HK-2 (cell line): ENCODE data around the gene ARID5B.

Experiments
- DNase-seq: peaks from one replicate; pipeline ENCODE4 v3.0.0-alpha.2; 2018; ENCODE audit not compliant: unreplicated experiment

ARID5B gene

GRCh38 chr10:61987951-61988379, 86.5 kb downstream of the ARID5B start:
- no peak for DNase-seq

- no peak for DNase-seq
These were observed 88.7 kb downstream of the ARID5B start for GRCh38 chr10:61989995-61990760.

DNA sequence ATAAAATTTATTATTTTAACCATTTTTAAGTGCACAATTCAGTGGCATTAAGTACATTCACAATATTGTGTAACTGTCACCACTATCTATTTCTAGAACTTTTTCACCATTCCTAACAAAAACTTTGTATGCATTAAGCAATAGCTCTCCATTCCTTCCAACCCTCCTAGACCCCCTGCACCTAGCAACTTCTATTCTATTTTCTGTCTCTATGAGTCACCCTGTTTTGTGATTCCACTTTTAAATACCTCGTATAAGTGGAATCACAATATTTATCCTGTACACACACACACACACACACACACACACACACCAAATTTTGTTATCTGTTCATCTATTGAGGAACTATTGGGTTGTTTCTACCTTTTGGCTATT, 89.2 kb downstream of the ARID5B start:
- no peak for DNase-seq

DNA sequence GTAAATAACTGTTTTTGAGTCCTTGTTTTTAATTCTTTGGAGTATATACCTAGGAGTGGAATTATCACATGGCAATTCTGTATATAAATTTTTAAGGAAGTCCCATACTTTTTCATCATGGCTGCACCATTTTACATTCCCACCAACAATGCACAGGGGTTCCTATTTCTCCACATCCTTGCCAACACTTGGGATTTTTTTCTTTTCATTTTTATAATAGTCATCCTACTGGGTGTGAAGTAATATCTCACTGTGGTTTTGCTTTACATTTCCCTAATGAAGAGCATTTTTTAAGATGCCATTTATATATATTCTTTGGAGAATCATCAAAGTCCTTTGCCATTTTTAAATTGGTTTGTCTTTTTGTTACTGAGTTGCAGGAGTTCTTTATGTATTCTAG, 89.7 kb downstream of the ARID5B start:
- no peak for DNase-seq

DNA sequence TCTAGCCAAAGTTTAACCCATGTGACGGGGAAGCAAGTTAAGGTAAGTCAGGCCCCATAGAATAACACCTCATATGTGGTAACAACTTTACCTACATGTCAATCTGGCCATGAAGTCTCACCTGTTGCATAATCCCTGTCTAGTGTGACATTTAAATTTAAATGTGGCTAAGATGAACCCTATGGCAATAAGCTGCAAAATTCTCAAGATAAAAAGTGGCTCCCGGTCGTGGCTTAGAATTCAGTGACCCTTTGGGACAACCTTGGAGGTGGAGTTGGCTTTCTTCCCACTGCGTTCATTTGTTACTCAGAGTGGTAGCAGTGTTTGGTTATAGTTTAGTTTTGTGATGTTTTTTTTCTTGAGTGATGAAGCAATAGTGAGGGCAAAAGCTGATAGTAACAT, 90.6 kb downstream of the ARID5B start:
- DNase-seq = no peak

GRCh38 chr10:61992671-61993668, 91.5 kb downstream of the ARID5B start:
- no peak for DNase-seq

DNA sequence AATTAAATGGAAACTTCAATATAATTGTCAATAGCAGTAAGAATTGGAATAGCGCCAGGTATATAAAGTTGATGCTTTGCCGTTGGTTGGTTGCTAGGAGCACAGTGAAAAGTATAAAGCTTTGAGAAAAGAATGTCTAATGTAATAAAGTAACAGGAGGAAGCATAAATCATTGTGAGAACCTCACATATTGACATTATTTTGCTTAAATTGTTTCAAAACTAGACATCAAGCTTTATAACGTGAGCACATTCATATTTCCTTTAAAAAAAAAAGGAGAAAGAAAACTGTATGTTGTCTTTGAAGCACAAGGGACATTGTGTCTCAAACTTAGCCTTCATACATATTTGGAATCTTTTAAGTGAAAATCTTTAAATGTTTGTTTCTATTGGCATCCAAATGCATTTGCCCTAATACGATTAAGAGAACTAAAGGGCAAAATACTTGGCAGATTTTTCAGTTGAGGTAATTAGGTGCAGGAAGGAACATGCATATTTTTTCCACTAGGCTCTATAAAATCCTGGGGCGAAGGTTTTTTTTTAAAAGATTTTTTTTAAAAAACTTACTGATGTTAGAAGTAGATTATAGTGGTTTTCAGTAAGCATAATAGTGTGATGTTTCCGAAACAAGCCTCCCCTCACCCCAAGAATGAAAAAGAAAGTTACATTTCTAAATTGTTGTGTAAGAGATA, 92.4 kb downstream of the ARID5B start:
- no peak for DNase-seq

- no peak for DNase-seq
These were observed 93.1 kb downstream of the ARID5B start for GRCh38 chr10:61994405-61995219.

GRCh38 chr10:61995220-61995503, 93.7 kb downstream of the ARID5B start:
- no peak for DNase-seq

DNA sequence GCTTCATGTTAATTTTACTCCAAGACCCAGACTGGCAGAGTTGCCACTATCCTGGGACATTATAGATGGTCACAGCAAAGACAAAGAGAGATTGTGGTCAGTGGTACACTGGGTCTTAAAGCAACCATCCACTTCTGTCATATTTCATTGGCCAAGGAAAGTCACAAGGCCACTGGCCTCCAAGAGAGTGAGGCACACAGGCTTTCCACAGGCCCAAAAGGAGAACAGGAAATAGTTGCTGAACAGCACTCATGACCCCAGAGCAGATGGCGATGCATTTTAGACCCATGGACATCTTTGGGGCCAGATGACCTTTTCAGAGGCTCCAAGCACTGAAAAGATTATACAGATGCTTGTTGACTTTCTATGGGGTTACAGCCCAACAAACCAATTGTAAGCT, 97.4 kb downstream of the ARID5B start:
- DNase-seq = no peak

GRCh38 chr10:62000037-62000603, 98.6 kb downstream of the ARID5B start:
- DNase-seq = no peak

DNA sequence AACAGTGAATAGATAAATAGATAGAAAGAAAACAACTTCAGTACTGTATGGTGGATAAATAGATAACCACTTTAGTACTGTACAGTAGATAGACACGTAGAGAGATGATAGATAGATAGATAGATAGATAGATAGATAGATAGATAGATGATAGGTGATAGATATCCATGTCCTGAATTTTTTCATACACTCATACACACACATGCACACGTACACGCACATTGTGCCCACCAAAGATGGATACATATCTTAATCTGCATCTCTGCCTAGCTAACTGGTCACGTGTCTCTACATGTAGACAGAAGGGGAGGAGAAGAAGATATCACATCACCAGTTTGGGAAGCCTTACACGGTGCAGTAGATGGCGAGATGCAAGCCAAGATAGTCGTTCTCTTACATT, 99.2 kb downstream of the ARID5B start:
- DNase-seq = no peak

- DNase-seq = no peak
These were observed 100.4 kb downstream of the ARID5B start for GRCh38 chr10:62001898-62002297.

DNA sequence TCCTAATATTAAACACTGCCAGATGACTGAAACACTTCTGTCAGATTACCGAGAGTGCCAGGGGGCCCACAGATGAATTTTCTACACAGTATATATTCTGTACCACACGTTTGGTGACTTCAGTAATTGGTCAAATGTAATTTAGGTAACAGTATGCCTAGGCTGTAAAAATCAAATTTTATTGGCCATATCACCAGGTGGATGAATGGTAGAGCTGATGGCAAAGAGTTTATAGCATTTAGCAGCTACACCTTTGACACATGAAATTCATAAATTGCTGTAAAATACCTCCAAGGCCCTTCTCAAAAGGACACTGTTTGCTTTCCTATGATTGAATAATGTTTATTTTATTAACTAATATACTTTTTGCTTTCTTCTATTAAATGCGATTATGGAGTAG, 101.3 kb downstream of the ARID5B start:
- DNase-seq = no peak

GRCh38 chr10:62004042-62004441, 102.5 kb downstream of the ARID5B start:
- DNase-seq = no peak

GRCh38 chr10:62005281-62005680, 103.8 kb downstream of the ARID5B start:
- DNase-seq = no peak

DNA sequence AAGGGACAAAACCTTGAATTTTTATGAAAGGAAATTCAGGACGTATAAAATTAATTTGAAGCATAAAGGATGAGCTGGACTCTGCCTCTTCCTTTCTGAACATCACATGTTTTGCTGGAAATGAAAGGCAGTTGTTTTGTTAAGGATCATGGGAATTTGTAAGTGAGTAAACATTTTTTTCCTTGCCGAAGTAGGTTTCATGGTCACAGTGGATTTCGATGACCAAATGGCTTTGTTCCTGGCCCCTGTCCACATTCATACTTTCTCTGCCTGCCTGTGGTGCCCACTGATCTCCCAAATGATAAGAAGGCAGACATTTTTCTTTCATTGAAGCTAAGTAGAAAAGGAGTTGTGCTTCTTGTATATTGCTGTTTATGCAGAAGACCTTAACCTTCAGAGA, 104.2 kb downstream of the ARID5B start:
- DNase-seq = no peak

- DNase-seq = no peak
These were observed 105.6 kb downstream of the ARID5B start for GRCh38 chr10:62007145-62007544.

DNA sequence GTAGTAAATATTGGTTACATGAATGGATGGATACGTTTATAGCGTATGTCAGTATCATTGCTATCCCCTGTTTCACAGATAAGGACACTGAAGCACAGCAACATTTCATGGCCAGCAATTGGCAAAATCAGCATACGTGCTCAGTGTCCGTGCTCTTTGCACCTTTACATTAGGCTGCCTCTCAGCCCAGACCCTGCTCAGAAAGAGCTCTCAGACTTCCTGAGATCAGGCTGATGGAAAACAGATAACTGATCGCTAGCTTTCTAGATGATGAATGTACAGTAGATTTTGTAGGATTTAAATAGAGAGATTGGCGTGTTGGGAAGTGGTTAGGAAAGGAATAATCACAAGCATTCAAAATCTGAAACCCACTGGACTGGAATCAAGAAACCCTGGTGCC, 106.7 kb downstream of the ARID5B start:
- no peak for DNase-seq

- DNase-seq = no peak
These were observed 107.4 kb downstream of the ARID5B start for GRCh38 chr10:62008946-62009345.

DNA sequence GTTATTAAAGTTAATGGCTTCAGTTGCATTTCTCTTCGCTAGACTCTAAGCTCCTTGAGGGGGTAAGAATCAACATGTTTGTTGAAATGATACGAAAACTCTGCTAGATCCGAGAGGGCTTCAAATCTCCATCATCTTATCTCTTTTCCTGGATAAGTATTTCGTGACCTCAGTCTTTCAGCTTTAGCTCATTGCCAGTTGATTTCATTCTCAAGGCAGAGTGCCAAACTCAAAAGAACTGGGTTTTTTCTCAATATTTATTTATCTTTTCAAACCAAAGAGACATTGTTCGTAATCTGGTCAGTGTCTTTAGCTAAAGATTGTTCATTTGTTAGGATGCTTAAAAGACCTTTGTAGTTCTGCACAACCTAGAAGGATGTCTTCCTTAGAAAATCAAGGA, 108.9 kb downstream of the ARID5B start:
- DNase-seq = no peak
